A673 (cell line): ENCODE measurements around the gene ZBTB6. TPM values are rescaled to one million over a fixed set of nuclear protein-coding genes. Genes with fewer than 3 reads are reported as not detected.
"Not testable (repeated sequence)": the region's sequence is repeated elsewhere in the genome, so short reads cannot be mapped to it uniquely, and the experiment has no call there.

Source experiments
- BruUV-seq: library from RNA; stranded (reverse); fragments of 400-500 nt; replicated peaks from 2 replicates; lab custom pipeline; 2021; lab: Mats Ljungman, UMichigan
- CTCF ChIA-PET: fragments of 300-600 bp; sonication (Branson Sonifier 250); formaldehyde crosslinking; loops from one replicate; lab custom pipeline; 2022; ENCODE audit warnings: antibody characterized with exemption; lab: Charles Lee
- POLR2A ChIA-PET: fragments of 300-600 bp; sonication (Branson Sonifier 250); formaldehyde crosslinking; loops from one replicate; lab custom pipeline; 2022; ENCODE audit warnings: antibody characterized with exemption; ENCODE audit not compliant: low non-redundant PET; lab: Charles Lee
- DNase-seq: peaks from one replicate; pipeline ENCODE4 v3.0.0-alpha.2; 2015; ENCODE audit warnings: low spot score
- H3K27ac ChIP-seq: fragments of 200-600 bp; sonication (generic); 2 replicates; pipeline ENCODE4 v1.5.1; 2016; ENCODE audit warnings: mixed run types, low read depth, mild to moderate bottlenecking, mixed read lengths, antibody characterized with exemption, low read length; ENCODE audit not compliant: poor library complexity, severe bottlenecking
- H3K27me3 ChIP-seq: fragments of 200-600 bp; sonication (generic); replicated peaks from 2 replicates; pipeline ENCODE4 v1.6.1; 2017; ENCODE audit warnings: mixed run types, low read depth, mild to moderate bottlenecking, mixed read lengths, antibody characterized with exemption, low read length; ENCODE audit not compliant: insufficient read depth, poor library complexity
- H3K36me3 ChIP-seq: fragments of 200-600 bp; sonication (generic); 2 replicates; pipeline ENCODE4 v1.6.1; 2016; ENCODE audit warnings: mixed run types, mild to moderate bottlenecking, mixed read lengths, antibody characterized with exemption, low read length; ENCODE audit not compliant: insufficient read depth, poor library complexity, severe bottlenecking
- H3K4me1 ChIP-seq: fragments of 200-600 bp; sonication (generic); 2 replicates; pipeline ENCODE4 v1.6.1; 2017; ENCODE audit warnings: mixed run types, mild to moderate bottlenecking, mixed read lengths, antibody characterized with exemption, low read length; ENCODE audit not compliant: insufficient read depth, poor library complexity, severe bottlenecking
- H3K4me3 ChIP-seq: fragments of 200-600 bp; sonication (generic); 2 replicates; pipeline ENCODE4 v1.5.1; 2016; ENCODE audit warnings: low read depth, mixed run types, mild to moderate bottlenecking, mixed read lengths, low read length; ENCODE audit not compliant: poor library complexity, severe bottlenecking
- H3K9me3 ChIP-seq: fragments of 200-600 bp; sonication (generic); 2 replicates; pipeline ENCODE4 v1.6.1; 2016; ENCODE audit warnings: mixed run types, low read depth, mild to moderate bottlenecking, mixed read lengths, antibody characterized with exemption, low read length; ENCODE audit not compliant: poor library complexity, severe bottlenecking
- CTCF ChIP-seq: fragments of 300-800, 200-600 bp; sonication (generic); conservative IDR thresholded peaks from 2 replicates; pipeline ENCODE4 v1.5.1; 2017; ENCODE audit warnings: low read depth, mild to moderate bottlenecking, antibody characterized with exemption, low read length, moderate library complexity, mixed read lengths
- EZH2 ChIP-seq: fragments of 200-600 bp; sonication (generic); IDR thresholded peaks from 2 replicates; pipeline ENCODE4 v1.6.1; 2017; ENCODE audit warnings: borderline replicate concordance, low read depth, mild to moderate bottlenecking, mixed read lengths, antibody characterized with exemption, low read length; ENCODE audit not compliant: poor library complexity, severe bottlenecking
- intact Hi-C: fragments of 100-400 bp; cut with micrococcal nuclease; formaldehyde crosslinking; loops from one replicate; pipeline ENCODE4 v1.10.0; 2022; ENCODE audit not compliant: unreplicated experiment
- total RNA-seq: library from RNA; stranded (reverse); gene quantifications from 2 replicates; pipeline ENCODE4 v1.2.3, GENCODE V29; 2021

ZBTB6 gene
- total RNA-seq, 1 experiment from 2014 or later: 10.4 TPM

- no peak for TF ChIP-seq CTCF
- no peak for TF ChIP-seq EZH2
- ChIA-PET CTCF (interaction anchor here (0.5 to 1.0 kb wide), 3 partner anchors 78 to 1592 kb away, joined by 5 to 9 read pairs (median 6); no protein-coding TSS in a partner anchor), POLR2A (interaction anchor here (0.5 to 0.9 kb wide), 2 partner anchors 17 to 276 kb away, joined by 3 to 6 read pairs; no protein-coding TSS in a partner anchor)
- Histone ChIP-seq H3K9me3 (no peaks in the 10 kb centered on the region), H3K27ac (peak overlapping the region; percentile 87), H3K4me1 (peaks cover 8% of the 10 kb centered on the region), H3K27me3 (no peaks in the 10 kb centered on the region), H3K4me3 (peak overlapping the region; percentile 82), H3K36me3 (peaks cover 16% of the 10 kb centered on the region)
- TSS peak; percentile 49 for BruUV-seq
- intact Hi-C loops: loop anchor here (2.0 kb wide), 1 partner anchor 18 kb away; the partner anchor contains the start of gene ZBTB26
- no peak for DNase-seq
Measured at GRCh38 chr9:122912671-122912963, 506 bp downstream of the ZBTB6 start.

DNA sequence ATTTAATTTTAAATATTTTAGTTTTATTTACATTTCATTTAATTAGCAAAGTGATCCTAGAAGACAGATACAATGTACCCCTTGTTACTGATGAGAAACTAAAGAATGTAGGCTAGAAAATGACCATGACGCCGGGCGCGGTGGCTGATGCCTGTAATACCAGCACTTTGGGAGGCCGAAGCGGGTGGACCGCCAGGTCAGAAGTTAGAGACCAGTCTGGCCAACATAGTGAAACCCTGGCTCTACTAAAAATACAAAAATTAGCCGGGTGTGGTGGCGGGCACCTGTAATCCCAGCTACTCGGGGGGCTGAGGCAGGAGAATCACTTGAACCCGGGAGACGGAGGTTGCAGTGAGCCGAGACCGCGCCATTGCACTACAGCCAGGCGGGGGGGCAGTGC is 7.0 kb downstream of the ZBTB6 start:
- H3K27me3 ChIP-seq, BruUV-seq, POLR2A ChIA-PET, CTCF ChIA-PET, DNase-seq, H3K9me3 ChIP-seq, H3K4me3 ChIP-seq, intact Hi-C loops, H3K36me3 ChIP-seq, H3K27ac ChIP-seq, H3K4me1 ChIP-seq: not testable (repeated sequence)

DNA sequence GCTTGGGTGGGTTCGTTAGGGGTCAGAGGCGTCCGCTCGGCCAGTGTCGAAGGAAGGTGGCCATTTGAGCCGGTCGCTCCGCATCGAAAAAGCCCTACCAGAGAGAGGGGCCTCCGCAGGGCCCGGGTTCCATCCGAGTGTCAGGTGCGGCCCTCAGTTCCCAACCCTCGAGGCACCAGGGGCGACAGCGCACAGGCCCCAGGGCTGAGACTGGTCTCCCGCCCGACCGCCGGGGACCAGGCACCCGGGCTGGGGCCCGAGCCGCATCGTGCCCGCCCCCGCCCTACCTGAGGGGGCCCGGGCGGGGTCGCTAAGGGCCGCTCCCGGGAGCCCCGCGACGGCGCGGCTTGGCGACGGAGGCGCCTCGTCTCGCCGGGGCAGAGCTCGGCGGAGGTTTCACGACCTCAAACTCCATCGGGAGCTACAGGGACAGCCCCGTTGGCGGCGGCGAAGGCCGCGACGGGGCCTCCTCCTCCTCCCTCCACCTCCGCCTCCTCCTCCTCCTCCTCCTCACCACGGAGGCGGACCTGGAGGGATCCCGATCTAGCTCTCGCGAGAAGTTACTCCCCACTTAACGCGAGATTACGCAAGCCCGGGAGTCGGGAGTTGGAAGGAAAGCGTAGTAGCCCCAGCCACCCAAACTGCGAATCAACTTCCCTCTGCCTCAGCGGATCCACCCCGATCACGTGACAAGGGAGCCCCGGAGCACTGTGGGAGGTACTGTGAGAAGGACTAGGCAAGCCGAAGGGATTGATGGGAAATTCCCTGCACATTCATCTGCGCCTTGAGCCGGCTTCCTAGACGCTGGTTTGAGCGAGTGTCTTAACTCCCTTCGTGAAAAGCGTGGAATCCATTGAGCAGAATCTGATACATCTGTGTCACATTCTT is 8.1 kb downstream of the ZBTB6 start, which contains the start of gene RC3H2:
Gene RC3H2, minus strand, starts transcription at position 537 of the 888 bp plus-strand sequence. CDS start 7,850 bp downstream, outside the sequence.
- H3K9me3 ChIP-seq: no peaks in the 10 kb centered on the region
- no peaks in the 10 kb centered on the region for H3K36me3 ChIP-seq
- peak; percentile 100 for DNase-seq
- intact Hi-C loops: no loop called here
- peak within 1 kb of the TSS; percentile 94 for H3K27ac ChIP-seq
- ChIA-PET POLR2A (interaction anchor here (0.5 to 0.6 kb wide), 3 partner anchors 27 to 402 kb away, joined by 3 to 7 read pairs (median 3); no protein-coding TSS in a partner anchor), CTCF (no interaction called here)
- BruUV-seq: no TSS peak
- TF ChIP-seq CTCF (no peak), EZH2 (no peak)
- peaks cover 16% of the 10 kb centered on the region for H3K4me1 ChIP-seq
- peak within 1 kb of the TSS; percentile 77 for H3K4me3 ChIP-seq
- no peaks in the 10 kb centered on the region for H3K27me3 ChIP-seq
